Activated CD4-positive, alpha-beta T cell treated with anti-CD3 and anti-CD28 coated beads, Interleukin-2, Interleukin-6, amounts not matched to agents 100 ng/mL and 50 ng/mL, durations not matched to agents 16 hours and 8 hours (primary cell): ENCODE results near the gene COPS9.

ENCODE experiments used
- DNase-seq: peaks from one replicate; pipeline ENCODE4 v3.0.0-alpha.2; 2020

COPS9 gene

DNA sequence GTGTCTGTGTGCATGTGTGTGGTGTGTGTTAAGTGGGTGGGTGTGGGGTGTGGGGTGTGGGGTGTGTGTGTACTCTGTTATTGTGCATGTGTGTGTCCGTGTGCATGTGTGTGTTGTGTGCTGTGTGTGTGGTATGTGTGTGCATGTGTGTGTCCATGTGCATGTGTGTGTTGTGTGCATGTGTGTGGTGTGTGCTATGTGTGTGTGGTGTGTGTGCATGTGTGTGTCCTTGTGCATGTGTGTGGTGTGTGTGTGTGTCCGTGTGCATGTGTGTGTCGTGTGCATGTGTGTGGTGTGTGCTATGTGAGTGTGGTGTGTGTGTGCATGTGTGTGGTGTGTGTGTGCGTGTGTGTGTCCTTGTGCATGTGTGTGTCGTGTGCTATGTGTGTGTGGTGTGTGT lies 11.3 kb upstream of the COPS9 start:
- DNase-seq, result no peak

DNA sequence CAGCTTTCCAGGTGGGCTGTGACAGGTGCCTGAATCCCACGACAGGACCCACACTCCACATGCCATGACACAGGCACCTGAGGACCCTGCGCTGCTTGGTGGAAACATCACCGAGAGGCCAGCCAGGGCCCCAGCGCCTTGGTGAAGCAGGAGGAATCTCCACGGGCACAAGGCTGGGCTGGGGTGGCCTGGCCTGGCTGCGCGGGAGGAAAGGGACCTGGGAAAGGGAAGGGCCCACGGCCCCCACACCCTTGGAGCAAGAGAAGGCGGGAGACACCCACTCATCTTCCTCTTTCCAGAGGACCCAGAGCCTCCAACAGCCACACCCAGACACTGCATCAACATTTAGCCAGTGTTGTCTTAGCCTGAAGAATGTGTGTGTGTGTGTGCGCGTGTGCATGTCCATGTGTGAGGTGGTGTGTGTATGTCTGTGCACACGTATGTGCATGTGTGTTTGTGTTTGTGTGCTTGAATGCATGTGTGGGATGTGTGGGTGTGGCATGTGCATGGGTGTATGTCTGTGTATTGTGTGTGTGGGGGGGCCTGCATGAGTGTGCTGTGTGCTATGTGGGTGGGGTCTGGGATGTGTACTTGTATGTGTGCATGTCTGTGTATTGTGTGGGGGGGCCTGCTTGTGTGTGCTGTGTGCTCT lies 10.6 kb upstream of the COPS9 start:
- no peak for DNase-seq

DNA sequence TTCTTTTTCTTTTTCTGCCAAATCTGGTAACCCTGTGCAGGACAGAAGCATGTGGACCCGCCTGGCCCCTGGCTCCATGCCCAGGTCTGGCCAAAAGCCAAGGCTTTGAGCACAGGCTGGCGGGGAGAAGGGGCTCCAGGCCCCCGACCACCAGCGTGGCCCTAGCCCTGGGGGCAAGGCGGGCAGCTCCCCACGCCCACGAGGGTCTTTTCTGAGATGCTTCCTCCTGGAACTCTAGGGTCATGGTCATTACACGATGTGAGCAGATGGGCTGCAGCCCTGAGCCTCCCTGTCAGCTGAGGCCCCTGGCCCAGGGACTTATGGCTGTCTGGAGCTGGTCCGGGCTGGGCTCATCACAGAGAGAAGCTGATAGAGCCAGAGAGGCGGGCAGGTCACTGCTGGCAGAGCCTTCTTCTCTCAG lies 10.0 kb upstream of the COPS9 start:
- no peak for DNase-seq

DNA sequence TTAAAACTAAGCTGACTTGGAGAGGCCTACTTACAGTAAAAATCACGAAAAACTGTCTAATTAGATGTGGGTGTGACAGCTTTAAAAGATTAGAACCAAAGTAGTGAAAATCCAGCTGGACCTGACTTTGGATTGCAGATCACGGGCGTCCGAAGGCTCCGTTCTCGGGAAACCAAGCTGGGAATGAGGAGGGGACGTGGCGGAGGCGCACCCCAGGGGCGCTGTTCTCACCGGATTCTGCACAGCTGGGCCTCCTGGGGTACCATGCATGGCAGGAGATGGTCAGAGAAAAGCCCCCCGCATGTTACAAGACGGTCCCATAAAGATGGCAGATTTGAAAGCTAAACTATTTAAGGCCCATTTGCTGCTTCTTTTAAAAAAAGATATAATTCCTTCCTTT lies 9.4 kb upstream of the COPS9 start:
- no peak for DNase-seq

DNA sequence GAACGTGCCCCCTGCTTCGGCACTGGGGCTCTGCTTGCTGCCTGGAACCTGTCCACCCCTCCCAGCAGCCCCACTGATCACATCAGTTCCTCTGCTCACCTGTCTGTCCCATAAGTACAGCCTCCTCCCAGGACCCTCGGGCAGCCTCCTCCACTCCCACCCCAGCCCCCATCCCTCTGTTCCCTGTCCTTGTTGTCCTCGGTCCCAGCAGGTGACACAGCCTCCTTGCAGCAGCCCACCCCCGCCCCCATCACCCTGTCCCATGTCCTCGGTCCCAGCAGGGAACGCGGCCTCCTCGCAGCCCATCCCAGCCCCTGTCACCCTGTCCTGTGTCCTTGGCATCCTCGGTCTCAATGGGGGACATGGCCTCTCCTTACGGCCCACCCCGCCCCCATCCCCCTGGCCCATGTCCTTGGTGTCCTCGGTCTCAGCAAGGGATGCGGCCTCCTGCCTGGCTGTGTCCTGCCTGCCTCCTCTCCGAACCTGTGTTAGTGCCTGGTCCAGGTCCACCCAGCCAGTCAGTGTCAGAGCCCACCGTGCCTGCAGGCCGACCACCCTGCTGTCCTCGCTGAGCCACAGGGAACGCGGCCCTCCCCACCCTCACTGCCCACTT lies 8.7 kb upstream of the COPS9 start:
- DNase-seq, result no peak

DNA sequence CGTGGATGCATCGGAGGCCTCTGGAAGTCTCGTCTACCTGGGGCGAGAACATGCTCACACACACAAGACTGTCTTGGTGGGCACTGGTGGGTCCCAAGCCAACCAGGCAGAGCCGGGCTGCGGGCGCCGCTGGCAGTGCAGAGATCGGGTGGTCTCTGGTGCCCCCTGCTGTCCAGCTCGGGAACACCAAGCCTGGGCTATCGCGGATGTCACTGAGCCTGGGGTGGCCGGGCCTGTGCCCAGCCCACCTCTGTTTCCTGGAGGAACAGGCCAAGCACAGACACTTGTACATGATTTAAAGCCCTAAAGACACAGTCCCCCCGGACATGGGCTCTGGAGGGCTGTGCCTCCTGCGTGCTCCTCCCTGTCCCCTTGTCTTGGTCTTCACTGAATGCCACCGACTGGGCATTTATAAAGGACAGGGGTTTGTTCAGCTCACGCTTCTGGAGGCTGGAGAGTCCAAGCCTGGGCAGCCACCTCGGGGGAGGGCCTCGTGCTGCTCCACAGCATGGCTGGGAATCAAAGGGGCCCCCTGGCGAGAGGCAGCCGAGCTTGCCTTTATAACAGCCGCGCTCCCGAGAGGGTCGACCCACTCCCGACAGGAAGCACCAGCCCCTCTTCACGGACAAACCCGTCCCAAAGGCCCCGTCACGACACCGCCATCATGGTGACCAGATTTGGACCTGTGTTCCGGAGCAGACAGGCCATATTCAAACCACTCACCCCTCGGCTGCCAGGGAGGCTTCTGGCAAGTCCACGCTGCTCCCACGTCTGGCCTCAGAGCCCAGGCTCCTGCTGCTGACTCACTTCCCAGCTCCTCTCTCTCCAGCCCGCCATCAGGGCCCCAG lies 7.9 kb upstream of the COPS9 start:
- DNase-seq, result peak; percentile 84

DNA sequence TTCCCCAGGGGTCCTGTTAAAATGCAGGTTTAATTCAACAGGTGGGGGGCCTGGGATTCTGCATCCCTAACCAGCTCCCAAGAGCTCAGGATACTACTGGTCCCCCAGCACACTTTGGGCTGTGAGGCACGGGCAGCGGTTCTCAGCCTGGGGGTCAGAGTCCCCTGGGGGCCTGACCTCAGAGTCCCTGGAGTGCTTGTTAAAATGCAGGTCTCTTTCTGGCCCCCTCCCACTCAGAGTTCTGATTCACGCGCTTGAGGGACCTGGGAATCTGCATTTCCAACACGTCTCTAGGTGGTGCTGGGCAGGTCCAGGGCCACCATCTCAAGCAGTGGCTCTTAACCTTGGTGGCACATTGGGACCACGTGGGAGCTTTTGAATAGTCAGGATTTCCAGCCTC lies 7.2 kb upstream of the COPS9 start:
- no peak for DNase-seq

DNA sequence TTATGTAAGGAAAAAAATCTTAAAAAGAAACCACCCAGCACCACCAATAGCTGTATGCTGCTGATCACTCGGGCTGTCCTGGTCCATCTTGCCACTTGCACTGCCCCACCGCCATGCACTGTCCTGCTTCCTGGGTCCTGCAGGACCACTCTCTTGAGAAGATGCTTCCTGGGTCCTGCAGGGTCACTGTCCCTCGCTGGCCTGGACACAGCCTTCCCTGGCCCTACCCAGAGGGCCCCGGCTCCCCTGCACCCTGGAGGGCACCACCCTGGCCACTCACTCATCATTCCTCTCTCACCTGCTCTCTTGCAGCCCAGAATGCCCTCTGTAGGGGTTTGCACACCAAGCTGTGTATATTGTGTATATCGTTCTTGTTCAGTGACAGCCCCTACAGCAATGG lies 6.8 kb upstream of the COPS9 start:
- no peak for DNase-seq

DNA sequence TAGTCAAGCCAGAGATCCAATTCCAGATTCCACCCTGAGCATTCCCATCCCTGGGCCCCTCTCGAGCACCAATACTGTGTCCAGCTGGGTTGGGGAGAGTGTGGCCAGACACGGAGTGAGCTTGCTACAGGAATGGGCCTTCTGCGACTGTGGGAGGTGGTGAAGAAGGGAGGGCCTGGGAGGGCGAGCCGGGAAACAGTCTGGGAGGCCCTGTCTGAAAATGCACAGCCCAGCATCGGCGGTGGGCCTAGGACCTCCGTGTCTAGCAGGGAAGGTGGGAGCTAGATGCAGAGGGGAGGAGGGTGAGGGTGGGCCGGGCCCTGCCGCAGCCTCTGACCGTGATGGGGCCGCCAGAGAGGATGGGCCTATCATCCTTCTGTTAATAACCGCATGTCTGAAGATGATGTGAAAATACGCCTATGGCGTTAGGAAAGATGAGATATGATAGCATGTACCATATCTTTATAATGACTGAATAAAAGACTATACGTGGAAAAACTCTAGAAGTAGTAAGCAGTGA lies 6.2 kb upstream of the COPS9 start:
- DNase-seq, result no peak

DNA sequence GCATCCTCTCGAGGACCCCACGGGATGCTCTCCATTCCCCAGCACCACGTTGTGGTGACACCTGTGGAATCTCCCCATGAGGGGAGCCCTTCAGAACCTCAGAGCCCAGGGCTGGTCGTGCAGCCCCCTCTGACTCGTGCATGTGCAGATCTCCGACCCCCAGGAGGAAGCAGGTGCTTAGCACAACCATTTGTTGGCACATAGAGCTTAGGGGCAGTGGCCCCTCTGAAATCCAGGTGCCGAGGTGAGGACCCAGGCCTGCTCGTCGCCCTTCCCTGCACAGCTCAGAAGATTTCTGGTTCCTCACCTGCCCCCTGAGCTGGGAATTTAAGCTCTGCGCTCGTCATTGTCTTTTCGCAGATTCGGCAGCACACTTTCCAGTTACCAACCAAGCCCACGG lies 5.6 kb upstream of the COPS9 start:
- DNase-seq, result no peak

DNA sequence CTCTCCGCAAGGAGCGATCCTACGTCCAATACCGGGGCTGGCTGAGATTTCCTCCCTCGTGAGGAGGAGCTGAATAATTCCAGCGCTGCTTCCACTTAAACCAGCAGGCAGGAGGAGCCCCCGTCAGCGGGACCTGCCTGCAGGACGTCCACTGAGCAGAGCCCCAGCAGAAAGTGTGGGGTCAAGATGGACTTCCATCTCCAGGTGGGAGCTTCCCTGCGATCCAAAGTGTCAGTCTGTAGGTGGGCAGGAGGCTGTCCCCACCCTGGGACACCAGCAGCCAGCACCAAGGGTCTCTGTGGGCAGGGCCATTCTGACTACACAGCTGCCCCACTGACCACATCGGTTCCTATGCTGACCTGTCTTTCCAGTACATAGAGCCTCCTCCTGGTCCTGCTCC lies 4.8 kb upstream of the COPS9 start:
- no peak for DNase-seq

DNA sequence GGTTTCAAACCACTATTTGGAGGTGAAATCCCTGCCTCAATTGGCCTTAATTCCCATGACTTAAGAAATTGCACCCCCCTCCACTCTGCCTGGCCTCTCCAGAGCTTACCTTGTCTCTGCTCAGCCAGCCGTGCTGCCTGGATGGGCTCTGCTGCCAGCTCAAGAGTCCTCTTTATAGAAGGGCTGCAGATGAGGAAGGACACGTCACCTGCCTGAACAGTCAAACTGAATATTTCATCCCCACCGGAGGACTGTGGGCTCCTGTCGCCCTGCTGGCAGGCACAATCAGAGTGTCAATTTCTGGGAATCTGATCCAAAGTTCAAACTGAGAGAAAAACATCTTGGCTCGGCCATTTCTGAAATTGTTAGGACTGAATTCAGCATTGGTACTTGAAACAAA lies 4.4 kb upstream of the COPS9 start, which contains the start of gene OTOS:
OTOS (minus strand) TSS at position 148 of the 400 bp plus-strand sequence. CDS start 332 bp downstream, outside the sequence.
- DNase-seq, result no peak

DNA sequence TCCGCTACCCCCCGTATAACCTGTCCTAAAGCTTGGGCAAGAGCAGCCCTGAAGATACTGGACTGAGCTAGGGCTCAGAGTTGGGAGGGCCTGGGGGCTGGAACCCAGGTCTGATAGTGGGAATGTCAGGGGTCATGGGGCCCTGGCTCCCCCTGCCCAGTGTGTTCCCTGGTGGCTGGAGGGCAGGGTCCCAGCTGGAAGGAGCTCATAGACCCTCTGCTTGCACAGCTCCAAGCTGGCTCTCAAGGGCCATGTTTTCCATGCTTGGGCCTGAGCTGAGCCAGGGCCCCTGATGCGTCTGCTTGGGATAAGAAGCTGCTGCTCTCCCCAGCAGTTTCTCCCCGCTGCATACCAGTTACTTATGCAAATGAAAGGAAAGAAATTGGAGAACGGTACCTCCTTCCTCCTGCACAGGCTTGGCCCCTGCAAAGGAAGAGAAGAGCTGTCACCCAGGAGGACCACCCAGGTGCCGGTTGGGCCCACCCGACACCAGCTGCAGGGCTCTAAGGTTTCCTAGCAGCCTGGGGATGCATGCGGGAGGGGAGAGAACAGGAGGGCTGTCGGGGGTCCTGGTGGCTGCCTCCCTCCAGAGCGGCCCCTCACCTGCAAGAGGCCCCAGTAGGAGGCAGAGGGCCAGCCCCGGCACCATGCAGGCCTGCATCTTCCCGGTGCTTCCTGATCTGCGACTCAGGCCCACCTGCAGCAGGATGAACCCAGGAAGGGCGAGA lies 3.7 kb upstream of the COPS9 start:
- no peak for DNase-seq

DNA sequence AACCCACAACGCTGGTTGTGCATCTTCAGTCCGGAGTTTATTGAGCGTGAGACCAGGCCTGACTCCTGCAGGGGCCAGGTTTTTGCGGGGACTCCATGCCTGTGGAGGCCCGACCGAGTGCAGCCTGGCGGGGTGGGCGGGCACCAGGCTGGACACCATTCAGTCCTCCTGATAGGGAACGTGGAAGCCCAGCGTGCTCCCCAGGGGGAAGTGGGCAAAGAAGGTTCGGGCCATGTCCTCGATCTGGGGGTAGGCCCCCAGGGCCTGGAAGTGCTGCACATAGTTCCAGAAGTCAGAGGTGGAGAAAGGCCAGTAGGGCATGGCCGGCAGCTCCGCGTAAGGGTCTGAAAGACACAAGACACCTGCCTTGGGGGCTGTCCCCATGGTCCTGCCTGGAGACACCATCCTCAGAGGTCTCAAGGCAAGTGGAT lies 2.9 kb upstream of the COPS9 start:
- no peak for DNase-seq

DNA sequence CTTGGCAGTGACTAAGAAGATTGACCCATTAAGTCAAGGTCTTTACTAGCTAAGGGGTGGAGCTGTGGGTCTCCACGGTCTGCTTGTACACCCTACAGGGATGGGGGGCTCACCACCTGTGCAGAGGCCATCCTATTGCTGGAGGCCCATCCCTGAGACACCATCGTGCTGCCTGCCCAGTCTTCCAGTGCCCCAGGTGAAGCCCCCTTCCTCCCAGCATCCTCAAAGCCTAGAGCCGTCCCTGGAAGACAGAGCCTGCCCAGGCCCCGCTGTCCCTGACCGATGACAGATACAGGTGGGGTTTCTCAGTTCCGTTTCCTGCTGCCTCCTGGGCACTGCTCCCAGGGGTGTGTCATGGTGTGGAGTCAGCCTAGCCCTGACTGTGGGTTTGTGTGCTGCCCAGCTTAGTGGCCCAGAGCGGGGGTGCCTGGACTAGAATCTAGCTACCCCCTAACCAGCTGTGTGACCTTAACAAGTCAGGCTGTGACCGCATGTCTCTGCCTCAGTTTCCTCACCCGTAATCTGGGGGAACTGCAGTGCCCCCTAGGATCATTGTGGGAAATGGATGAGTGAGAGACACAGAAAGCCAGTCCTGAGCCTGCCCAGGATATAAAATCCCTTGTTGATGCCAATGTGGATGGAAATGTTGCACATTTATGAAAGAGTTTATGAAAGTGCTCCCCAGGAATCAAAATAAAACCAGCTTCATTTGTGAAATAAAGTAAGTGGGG lies 2.3 kb upstream of the COPS9 start:
- no peak for DNase-seq

DNA sequence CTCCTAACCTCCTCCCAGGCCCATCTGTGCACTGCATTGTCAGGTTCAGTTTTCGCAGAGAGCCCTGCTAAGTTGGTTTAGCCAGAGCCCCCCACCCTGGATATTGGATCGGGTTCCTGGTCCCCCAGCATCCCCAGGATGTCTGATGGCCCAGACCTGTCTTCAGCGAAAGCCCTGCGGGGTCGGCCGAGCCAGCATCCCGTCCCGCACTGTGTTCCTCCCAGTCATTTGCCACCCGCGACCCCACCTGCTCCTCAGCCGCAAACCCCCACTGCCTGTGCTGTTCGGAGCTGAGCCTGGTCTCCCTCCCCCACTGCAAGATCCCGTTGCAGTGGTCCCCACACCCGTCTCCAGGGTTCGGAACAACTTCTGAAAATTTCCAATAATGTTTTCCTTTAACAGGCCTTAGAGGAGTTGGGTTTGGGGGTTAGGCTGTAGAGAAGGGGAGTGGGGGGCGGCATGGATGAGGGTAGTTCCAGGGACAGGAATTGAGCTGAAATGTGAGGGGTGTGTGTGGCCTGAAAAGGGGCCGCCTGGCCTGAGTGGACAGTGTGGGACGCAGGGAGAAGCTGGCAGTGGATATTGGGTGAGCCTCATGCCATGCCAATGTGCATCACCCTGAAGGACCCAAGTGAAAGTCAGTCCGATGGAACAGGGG lies 1.6 kb upstream of the COPS9 start:
- DNase-seq, result no peak

DNA sequence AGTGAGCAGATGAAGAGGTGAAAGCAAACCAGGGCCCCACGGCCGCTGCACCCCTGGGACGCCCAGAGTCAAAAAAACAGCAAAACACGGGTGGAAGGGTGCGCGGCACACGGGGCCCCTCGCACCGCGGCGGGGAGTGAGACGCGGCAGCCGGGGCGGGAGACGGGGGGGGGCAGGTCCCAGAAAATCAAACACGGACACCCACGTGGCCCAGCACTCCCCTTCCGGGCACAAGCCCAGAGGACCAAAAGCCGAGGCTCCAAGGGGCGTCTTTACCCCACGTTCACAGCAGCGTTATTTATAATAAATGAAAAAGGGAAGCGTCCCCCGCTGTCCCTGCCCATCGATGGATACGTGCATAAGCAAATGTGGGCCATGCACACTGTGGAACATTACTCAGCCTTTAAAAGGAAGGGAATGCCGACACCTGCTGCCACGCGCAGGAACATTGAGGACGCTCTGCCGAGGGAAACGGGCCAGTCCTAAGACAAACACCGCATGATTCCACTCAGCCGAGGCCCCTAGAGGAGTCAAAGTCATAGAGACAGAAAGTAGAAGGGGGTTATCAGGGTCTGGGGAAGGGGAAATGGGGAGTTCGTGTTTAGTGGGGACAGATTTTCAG lies 677 bp upstream of the COPS9 start:
- DNase-seq, result peak; percentile 29

DNA sequence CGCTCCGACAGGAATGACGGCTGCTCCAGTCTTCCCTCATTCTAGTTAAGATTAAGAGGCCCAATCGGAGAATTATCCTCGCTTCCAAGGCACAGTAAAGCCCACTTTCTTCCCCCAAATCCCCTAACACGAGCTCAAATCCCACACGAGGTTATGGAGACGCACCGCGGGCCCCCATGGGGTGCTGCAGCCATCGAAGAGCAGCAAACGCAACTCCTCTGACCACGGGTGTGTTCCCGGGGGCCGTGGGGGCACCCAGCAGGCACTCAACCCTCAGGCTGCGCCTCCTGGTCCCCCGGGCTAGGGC lies 446 bp downstream of the COPS9 start:
- no peak for DNase-seq

DNA sequence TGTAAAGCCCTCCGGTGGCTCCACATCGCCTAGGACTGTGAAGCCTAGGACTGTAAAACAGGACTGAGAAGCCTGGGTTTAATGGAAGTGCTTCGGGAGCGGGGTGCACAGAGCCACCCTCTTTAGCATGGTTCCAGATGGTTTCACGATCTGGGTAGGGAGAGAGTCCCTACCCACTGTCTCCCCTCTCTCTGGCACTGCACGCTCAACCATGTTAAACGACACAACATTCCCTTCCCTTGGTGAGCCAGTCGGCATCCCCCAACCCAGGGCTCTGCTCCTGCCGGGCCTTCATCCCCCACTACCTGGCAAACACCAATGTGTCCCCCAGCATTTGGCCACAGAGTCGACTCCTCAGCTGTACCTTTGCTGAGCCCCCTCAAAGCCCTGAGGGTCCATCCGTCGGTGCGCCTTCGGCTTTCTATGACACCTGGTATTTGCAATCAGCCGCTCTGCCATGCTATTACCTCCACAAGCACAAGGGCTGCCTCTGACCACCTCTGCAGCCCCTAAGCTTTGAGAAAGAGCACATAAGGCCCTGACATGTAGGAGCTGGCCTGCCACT lies 1.1 kb downstream of the COPS9 start:
- no peak for DNase-seq

DNA sequence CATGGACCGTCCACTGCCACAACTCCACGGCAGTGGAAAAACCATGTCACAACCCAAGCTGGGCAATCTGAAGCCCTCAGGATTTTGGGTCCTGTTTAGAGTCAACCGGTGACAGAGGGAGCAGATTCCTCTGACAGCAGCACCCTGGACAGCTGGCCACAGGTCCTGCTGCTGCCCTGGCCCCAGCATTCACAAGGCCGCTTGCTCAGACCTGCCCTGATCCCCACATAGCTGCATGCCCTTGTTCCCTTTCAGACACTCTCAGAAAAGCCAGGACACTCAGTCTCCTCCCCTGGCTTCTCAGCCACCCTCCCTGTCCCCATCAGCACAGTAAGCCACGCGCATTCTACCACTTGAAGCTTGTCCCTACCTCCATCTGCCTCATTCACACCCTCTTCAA lies 1.6 kb downstream of the COPS9 start:
- DNase-seq, result no peak

DNA sequence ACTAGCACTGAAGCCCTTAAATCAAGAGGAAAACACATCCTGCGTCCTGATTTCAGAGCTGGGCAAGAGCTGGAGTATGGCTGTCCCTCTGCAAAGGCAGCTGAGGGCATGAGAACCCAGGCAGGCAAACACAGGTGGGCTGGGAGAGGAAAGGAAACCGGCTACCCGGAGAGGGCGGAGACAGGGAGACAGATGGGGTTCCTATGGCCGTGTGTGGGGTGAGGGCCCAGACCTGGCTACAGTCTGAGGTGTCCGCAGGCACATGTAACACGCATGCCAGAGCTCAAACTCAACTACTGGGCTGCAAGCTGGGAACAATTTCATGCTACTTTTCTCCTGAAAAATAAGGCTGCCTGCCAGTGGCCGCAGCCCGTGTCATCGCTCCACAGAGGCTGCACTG lies 2.7 kb downstream of the COPS9 start:
- DNase-seq, result no peak
